HG02571 (cell line): ENCODE measurements around the gene B4GALNT3.

ENCODE experiments used
- ATAC-seq: cut with Tn5 transposase; IDR thresholded peaks from one replicate; pipeline ENCODE4 v1.9.1; 2021; ENCODE audit warnings: mild to moderate bottlenecking, moderate library complexity; ENCODE audit not compliant: unreplicated experiment

The B4GALNT3 gene

GRCh38 chr12:537772-538171 is 78.0 kb downstream of the B4GALNT3 start:
- no peak for ATAC-seq

- ATAC-seq = no peak
These were observed 79.2 kb downstream of the B4GALNT3 start for GRCh38 chr12:538731-539539.

GRCh38 chr12:539540-540310 is 80.0 kb downstream of the B4GALNT3 start:
- no peak for ATAC-seq

GRCh38 chr12:541676-542324 is 82.1 kb downstream of the B4GALNT3 start:
- ATAC-seq = no peak

- no peak for ATAC-seq
These were observed 82.8 kb downstream of the B4GALNT3 start for GRCh38 chr12:542395-543113.

- no peak for ATAC-seq
These were observed 83.3 kb downstream of the B4GALNT3 start for GRCh38 chr12:543114-543451.

GRCh38 chr12:544142-544541 is 84.4 kb downstream of the B4GALNT3 start:
- ATAC-seq = no peak

DNA sequence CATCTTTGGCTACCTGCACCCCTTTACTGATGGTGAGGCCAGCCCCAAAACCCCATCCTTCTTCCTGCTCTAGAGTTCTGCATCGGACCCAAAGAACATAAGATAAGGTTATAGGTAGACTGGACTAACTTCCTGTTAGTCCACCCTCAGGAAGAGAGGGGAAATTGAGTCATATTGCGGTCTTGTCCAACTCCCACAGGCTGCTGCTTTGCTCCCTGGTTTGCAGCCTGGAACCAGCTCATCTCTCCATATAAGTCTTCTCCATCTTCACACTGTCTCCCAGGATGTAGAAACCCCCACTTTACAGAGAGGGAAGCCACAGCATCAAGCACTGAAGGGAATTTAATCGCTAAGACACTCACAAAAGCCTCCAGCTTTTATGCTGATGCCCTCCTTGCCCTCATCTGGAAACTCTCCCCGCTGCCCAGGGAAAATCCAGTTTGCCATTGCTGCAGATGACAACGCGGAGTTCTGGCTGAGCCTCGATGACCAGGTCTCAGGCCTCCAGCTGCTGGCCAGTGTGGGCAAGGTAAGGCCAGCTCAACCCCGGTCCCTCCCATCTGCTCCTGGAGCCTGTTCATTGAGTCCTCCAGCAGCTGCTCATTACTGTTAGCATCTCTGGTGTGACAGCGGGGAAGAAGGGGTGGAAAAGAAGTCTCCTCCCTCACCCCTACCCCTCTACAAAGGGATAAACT is 85.3 kb downstream of the B4GALNT3 start:
- ATAC-seq = no peak

- ATAC-seq = no peak
These were observed 86.1 kb downstream of the B4GALNT3 start for GRCh38 chr12:545835-546234.

- ATAC-seq = no peak
These were observed 86.7 kb downstream of the B4GALNT3 start for GRCh38 chr12:546265-546919.

DNA sequence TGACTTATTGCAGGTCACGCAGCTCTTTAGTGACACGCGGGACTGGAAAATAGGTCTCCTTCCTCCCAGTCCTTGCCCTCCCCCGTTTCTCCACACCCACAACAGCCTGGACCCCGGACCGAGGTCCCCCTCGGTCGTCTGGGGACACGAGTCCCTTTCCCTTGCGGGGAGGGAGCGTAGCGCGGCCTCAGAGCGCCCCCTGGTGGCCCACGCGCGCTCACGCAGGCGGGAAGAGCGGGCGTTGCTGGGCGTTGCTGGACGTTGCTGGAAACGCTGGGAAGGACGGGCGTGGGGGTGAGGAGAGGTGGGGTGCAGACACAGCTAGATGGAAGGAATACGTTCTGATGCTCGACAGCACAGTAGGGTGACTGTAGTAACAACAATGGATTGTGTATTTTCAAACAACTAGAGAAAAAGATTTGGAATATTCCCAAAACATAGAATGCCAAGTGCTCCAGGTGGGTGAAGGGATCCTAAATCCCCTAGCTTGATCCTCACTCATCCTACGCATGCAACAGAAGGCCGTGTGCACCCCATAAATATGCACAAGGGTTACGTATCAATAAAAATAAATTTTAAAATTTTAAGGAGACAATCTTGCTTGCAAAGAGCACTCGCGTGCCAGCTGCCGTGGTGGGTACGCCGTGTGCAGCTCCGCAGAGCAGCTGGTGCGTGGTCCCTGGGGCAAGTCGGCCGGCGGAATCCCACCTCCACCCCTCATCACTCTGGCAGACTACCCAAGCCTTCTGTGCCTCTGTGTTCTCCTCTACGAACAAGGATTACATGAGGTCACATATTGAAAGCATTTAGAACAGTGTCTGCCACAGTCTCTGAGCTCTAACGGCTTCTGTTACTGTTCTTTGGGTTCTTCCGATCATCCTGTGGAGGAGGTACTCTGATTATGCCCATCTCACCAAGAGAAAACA is 87.4 kb downstream of the B4GALNT3 start:
- ATAC-seq = no peak

- no peak for ATAC-seq
These were observed 88.2 kb downstream of the B4GALNT3 start for GRCh38 chr12:547883-548470.

GRCh38 chr12:549476-550082 is 89.8 kb downstream of the B4GALNT3 start:
- ATAC-seq = no peak

DNA sequence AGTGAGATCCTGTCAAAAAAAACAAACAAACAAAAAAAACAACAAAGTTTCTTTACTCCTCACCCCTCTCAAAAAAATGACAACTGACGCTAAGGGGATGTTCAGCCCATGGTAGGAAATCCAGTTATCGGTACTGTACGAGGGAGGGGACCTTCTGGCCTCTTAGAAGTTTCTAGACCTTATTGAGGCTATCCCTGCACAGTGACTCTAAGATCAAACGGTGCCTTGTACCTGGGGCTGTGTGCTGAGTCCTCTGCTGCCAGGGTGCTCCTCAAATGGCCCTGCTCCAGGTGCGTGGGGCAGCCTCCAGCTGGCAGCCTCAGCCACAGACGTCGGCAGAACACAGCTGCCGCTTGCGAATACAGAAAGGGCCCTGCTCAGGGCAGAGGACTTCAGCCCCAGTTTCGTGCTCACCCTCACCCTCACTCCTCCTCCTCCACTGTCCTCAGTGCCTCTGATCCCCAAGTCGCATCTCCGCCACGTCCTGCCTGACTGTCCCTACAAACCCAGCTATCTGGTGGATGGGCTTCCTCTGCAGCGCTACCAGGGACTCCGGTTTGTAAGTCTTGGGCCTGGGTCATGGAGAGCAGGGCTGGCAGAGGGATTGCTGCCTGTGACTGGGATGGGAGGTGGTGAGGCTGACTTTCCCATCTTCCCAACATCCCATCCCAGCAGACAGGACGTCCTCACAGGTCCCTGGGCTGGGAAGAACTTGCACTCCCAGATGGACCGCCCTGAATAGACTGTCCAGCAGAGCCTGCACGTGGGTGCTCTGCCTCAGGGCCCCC is 90.9 kb downstream of the B4GALNT3 start:
- ATAC-seq = no peak

- ATAC-seq = no peak
These were observed 92.7 kb downstream of the B4GALNT3 start for GRCh38 chr12:552466-552865.

GRCh38 chr12:553216-554000 is 93.7 kb downstream of the B4GALNT3 start:
- no peak for ATAC-seq

- ATAC-seq = no peak
These were observed 94.2 kb downstream of the B4GALNT3 start for GRCh38 chr12:554001-554285.
